Activated T-helper 2 cell treated with anti-CD3 and anti-CD28 coated beads, Interferon-gamma antibody, Interleukin-2, Interleukin-4, amounts not matched to agents 10 μg/mL and 5 μg/mL and 100 μg/mL, durations not matched to agents 14 hours and 24 hours and 36 hours (primary cell): ENCODE results near the gene PRTN3. TPM values are rescaled to one million over a fixed set of nuclear protein-coding genes. Genes with fewer than 3 reads are reported as not detected.

Source experiments
- DNase-seq: peaks from one replicate; pipeline ENCODE4 v3.0.0; 2021; ENCODE audit warnings: low spot score
- H3K27ac Mint-ChIP-seq: one replicate; pipeline ENCODE4 v1.8.0; 2021; ENCODE audit warnings: mixed read lengths
- H3K27me3 Mint-ChIP-seq: one replicate; pipeline ENCODE4 v1.8.0; 2021; ENCODE audit warnings: low read depth, mixed read lengths
- H3K36me3 Mint-ChIP-seq: one replicate; pipeline ENCODE4 v1.8.0; 2021; ENCODE audit warnings: low read depth, mixed read lengths
- H3K4me1 Mint-ChIP-seq: one replicate; pipeline ENCODE4 v1.8.0; 2021; ENCODE audit warnings: low read depth, mixed read lengths
- H3K4me3 Mint-ChIP-seq: one replicate; pipeline ENCODE4 v1.8.0; 2021; ENCODE audit warnings: low read depth, mild to moderate bottlenecking, moderate library complexity, mixed read lengths
- H3K9me3 Mint-ChIP-seq: one replicate; pipeline ENCODE4 v1.8.0; 2021; ENCODE audit warnings: mixed read lengths
- intact Hi-C: fragments of 100-400 bp; cut with micrococcal nuclease; formaldehyde crosslinking; loops from one replicate; pipeline ENCODE4 v1.15.1; 2023
- total RNA-seq: library from RNA; stranded (reverse); gene quantifications from 2 replicates; pipeline ENCODE4 v1.2.3, GENCODE V29; 2022

The PRTN3 gene
- total RNA-seq, 1 donor from 2014 or later = not detected

GRCh38 chr19:861756-862580, 21.2 kb downstream of the PRTN3 start:
- H3K4me3 Mint-ChIP-seq = no peak overlapping the region
- H3K36me3 Mint-ChIP-seq = no peaks in the 10 kb centered on the region
- H3K27ac Mint-ChIP-seq = no peak overlapping the region

GRCh38 chr19:862581-863314, 21.9 kb downstream of the PRTN3 start:
- Mint-ChIP-seq H3K4me3 (peak overlapping the region; percentile 49), H3K4me1 (peaks cover 9% of the 10 kb centered on the region), H3K27me3 (peaks cover 6% of the 10 kb centered on the region), H3K9me3 (no peaks in the 10 kb centered on the region), H3K27ac (no peak overlapping the region), H3K36me3 (peaks cover 5% of the 10 kb centered on the region)
- DNase-seq = peak; percentile 76
- intact Hi-C loops = loop anchor here (2.0 to 5.0 kb wide), 3 partner anchors 30 to 120 kb away; partner anchors contain the start of genes MED16, RNU6-9 and WDR18

More at GRCh38 chr19:861756-862580, 21.2 kb downstream of the PRTN3 start:
- intact Hi-C loops = loop anchor here (2.0 to 5.0 kb wide), 3 partner anchors 31 to 120 kb away; partner anchors contain the start of genes MED16, RNU6-9 and WDR18
- peak; percentile 45 for DNase-seq
- peaks cover 9% of the 10 kb centered on the region for H3K4me1 Mint-ChIP-seq
- no peaks in the 10 kb centered on the region for H3K9me3 Mint-ChIP-seq
- H3K27me3 Mint-ChIP-seq = peaks cover 6% of the 10 kb centered on the region

GRCh38 chr19:863315-863620, 22.5 kb downstream of the PRTN3 start:
- H3K9me3 Mint-ChIP-seq = no peaks in the 10 kb centered on the region
- peak overlapping the region; percentile 49 for H3K4me3 Mint-ChIP-seq
- peaks cover 9% of the 10 kb centered on the region for H3K4me1 Mint-ChIP-seq
- peaks cover 6% of the 10 kb centered on the region for H3K27me3 Mint-ChIP-seq
- intact Hi-C loops = loop anchor here (2.0 to 5.0 kb wide), 3 partner anchors 30 to 119 kb away; partner anchors contain the start of genes MED16, RNU6-9 and WDR18
- H3K27ac Mint-ChIP-seq = no peak overlapping the region
- no peak for DNase-seq
- H3K36me3 Mint-ChIP-seq = peaks cover 5% of the 10 kb centered on the region

- Mint-ChIP-seq H3K36me3 (peaks cover 13% of the 10 kb centered on the region), H3K27ac (no peak overlapping the region), H3K4me1 (peaks cover 9% of the 10 kb centered on the region), H3K4me3 (no peak overlapping the region), H3K9me3 (no peaks in the 10 kb centered on the region), H3K27me3 (no peaks in the 10 kb centered on the region)
- intact Hi-C loops = no loop called here
- DNase-seq = no peak
These were observed 26.0 kb downstream of the PRTN3 start for GRCh38 chr19:866769-867300.

GRCh38 chr19:867301-867793, 26.5 kb downstream of the PRTN3 start:
- no peaks in the 10 kb centered on the region for H3K9me3 Mint-ChIP-seq
- H3K4me1 Mint-ChIP-seq = peaks cover 9% of the 10 kb centered on the region
- H3K4me3 Mint-ChIP-seq = no peak overlapping the region
- H3K36me3 Mint-ChIP-seq = peaks cover 13% of the 10 kb centered on the region
- intact Hi-C loops = no loop called here
- no peak overlapping the region for H3K27ac Mint-ChIP-seq
- no peaks in the 10 kb centered on the region for H3K27me3 Mint-ChIP-seq
- DNase-seq = no peak

- H3K27me3 Mint-ChIP-seq = no peaks in the 10 kb centered on the region
- no peak for DNase-seq
- peaks cover 13% of the 10 kb centered on the region for H3K36me3 Mint-ChIP-seq
- intact Hi-C loops = no loop called here
- H3K9me3 Mint-ChIP-seq = no peaks in the 10 kb centered on the region
- H3K4me1 Mint-ChIP-seq = peaks cover 7% of the 10 kb centered on the region
- H3K4me3 Mint-ChIP-seq = no peak overlapping the region
- no peak overlapping the region for H3K27ac Mint-ChIP-seq
These were observed 27.2 kb downstream of the PRTN3 start for GRCh38 chr19:867855-868457.

- Mint-ChIP-seq H3K4me3 (no peak overlapping the region), H3K9me3 (no peaks in the 10 kb centered on the region), H3K36me3 (peaks cover 13% of the 10 kb centered on the region), H3K27me3 (no peaks in the 10 kb centered on the region), H3K27ac (no peak overlapping the region), H3K4me1 (peaks cover 3% of the 10 kb centered on the region)
- intact Hi-C loops = no loop called here
- no peak for DNase-seq
These were observed 27.9 kb downstream of the PRTN3 start for GRCh38 chr19:868458-869244.

- peaks cover 2% of the 10 kb centered on the region for H3K4me1 Mint-ChIP-seq
- intact Hi-C loops = no loop called here
These were observed 28.7 kb downstream of the PRTN3 start for GRCh38 chr19:869245-870177.

GRCh38 chr19:870314-870713, 29.5 kb downstream of the PRTN3 start:
- Mint-ChIP-seq H3K27ac (no peak overlapping the region), H3K9me3 (no peaks in the 10 kb centered on the region), H3K36me3 (peaks cover 13% of the 10 kb centered on the region), H3K27me3 (no peaks in the 10 kb centered on the region), H3K4me1 (peaks cover 2% of the 10 kb centered on the region), H3K4me3 (no peak overlapping the region)
- no peak for DNase-seq
- intact Hi-C loops = no loop called here

More at GRCh38 chr19:869245-870177, 28.7 kb downstream of the PRTN3 start:
- Mint-ChIP-seq H3K9me3 (no peaks in the 10 kb centered on the region), H3K27me3 (no peaks in the 10 kb centered on the region), H3K27ac (no peak overlapping the region), H3K4me3 (no peak overlapping the region), H3K36me3 (peaks cover 13% of the 10 kb centered on the region)
- DNase-seq = no peak

- Mint-ChIP-seq H3K36me3 (peaks cover 13% of the 10 kb centered on the region), H3K27me3 (no peaks in the 10 kb centered on the region), H3K27ac (no peak overlapping the region), H3K9me3 (no peaks in the 10 kb centered on the region), H3K4me3 (no peak overlapping the region), H3K4me1 (peaks cover 2% of the 10 kb centered on the region)
- intact Hi-C loops = no loop called here
- DNase-seq = no peak
These were observed 30.2 kb downstream of the PRTN3 start for GRCh38 chr19:870963-871401.
